ENCODE data around the gene FBXL17. TPM values are rescaled to one million over a fixed set of nuclear protein-coding genes. Genes with fewer than 3 reads are reported as not detected.

FBXL17 gene
- total and polyA plus RNA-seq, 2 of the 13 experiments (the other 11 are each of a cell fraction or from before 2014, with no cell fraction given), result 3.0 to 7.9 TPM

DNA sequence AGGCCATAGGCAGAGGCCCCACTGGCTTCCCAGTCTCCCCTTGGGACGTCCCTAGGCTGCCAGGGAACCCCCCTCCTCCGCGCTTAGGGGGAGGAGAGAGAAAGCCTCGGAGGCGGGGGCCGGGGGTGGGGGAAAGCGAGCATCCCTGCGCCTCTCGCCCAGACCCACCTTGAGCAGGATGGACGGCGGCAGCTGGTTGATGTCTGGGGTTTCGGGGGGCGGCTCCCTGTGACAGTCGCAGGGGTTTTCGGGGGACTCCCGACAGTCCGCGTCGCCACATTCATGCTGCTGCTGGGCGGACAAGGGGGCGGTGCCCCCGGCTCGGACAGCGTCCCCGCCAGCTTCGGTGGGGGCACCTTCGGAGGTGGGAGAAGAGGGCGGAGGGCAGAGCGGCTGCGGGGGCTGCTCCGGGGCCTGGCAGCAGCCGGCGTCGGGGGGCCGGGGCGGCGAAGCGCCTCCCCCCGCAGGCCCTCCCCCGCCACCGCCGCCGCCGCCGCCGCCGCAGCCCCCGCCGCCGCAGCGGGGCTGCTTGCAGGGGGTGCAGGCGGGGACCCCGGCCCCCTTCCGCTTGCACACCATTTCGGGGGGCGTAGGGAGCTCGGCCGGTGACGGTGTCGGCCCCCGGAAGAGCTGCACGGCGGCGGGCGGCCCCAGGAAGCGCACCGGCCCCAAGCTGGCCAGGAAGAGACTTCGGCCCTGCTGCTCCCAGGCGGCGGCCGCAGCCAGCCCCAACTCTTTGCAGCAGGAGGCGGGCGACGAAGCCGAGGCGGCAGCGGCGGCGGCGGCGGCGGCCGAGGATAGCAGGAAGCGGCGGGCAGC, 1.2 kb downstream of the FBXL17 start (continued):
- TF ChIP-seq, protein P1, sequence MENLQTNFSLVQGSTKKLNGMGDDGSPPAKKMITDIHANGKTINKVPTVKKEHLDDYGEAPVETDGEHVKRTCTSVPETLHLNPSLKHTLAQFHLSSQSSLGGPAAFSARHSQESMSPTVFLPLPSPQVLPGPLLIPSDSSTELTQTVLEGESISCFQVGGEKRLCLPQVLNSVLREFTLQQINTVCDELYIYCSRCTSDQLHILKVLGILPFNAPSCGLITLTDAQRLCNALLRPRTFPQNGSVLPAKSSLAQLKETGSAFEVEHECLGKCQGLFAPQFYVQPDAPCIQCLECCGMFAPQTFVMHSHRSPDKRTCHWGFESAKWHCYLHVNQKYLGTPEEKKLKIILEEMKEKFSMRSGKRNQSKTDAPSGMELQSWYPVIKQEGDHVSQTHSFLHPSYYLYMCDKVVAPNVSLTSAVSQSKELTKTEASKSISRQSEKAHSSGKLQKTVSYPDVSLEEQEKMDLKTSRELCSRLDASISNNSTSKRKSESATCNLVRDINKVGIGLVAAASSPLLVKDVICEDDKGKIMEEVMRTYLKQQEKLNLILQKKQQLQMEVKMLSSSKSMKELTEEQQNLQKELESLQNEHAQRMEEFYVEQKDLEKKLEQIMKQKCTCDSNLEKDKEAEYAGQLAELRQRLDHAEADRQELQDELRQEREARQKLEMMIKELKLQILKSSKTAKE (CRISPR knock-in tag; IDR thresholded peaks at IDR 0.05; ENCODE audit: borderline replicate concordance), result no peak
- TF ChIP-seq IRF2 (CRISPR knock-in tag; IDR thresholded peaks at IDR 0.05) (no peak), HMG20B (CRISPR knock-in tag; conservative IDR thresholded peaks at IDR 0.05) (no peak), ARNT2 (CRISPR knock-in tag; IDR thresholded peaks at IDR 0.05; ENCODE audit: low read depth) (no peak), NFIC (IDR thresholded peaks at IDR 0.05; ENCODE audit: low read length) (no peak)
- TF ChIP-seq, protein P2, sequence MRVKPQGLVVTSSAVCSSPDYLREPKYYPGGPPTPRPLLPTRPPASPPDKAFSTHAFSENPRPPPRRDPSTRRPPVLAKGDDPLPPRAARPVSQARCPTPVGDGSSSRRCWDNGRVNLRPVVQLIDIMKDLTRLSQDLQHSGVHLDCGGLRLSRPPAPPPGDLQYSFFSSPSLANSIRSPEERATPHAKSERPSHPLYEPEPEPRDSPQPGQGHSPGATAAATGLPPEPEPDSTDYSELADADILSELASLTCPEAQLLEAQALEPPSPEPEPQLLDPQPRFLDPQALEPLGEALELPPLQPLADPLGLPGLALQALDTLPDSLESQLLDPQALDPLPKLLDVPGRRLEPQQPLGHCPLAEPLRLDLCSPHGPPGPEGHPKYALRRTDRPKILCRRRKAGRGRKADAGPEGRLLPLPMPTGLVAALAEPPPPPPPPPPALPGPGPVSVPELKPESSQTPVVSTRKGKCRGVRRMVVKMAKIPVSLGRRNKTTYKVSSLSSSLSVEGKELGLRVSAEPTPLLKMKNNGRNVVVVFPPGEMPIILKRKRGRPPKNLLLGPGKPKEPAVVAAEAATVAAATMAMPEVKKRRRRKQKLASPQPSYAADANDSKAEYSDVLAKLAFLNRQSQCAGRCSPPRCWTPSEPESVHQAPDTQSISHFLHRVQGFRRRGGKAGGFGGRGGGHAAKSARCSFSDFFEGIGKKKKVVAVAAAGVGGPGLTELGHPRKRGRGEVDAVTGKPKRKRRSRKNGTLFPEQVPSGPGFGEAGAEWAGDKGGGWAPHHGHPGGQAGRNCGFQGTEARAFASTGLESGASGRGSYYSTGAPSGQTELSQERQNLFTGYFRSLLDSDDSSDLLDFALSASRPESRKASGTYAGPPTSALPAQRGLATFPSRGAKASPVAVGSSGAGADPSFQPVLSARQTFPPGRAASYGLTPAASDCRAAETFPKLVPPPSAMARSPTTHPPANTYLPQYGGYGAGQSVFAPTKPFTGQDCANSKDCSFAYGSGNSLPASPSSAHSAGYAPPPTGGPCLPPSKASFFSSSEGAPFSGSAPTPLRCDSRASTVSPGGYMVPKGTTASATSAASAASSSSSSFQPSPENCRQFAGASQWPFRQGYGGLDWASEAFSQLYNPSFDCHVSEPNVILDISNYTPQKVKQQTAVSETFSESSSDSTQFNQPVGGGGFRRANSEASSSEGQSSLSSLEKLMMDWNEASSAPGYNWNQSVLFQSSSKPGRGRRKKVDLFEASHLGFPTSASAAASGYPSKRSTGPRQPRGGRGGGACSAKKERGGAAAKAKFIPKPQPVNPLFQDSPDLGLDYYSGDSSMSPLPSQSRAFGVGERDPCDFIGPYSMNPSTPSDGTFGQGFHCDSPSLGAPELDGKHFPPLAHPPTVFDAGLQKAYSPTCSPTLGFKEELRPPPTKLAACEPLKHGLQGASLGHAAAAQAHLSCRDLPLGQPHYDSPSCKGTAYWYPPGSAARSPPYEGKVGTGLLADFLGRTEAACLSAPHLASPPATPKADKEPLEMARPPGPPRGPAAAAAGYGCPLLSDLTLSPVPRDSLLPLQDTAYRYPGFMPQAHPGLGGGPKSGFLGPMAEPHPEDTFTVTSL (CRISPR knock-in tag; IDR thresholded peaks at IDR 0.05; ENCODE audit: borderline replicate concordance), result no peak
- TF ChIP-seq, protein P3, sequence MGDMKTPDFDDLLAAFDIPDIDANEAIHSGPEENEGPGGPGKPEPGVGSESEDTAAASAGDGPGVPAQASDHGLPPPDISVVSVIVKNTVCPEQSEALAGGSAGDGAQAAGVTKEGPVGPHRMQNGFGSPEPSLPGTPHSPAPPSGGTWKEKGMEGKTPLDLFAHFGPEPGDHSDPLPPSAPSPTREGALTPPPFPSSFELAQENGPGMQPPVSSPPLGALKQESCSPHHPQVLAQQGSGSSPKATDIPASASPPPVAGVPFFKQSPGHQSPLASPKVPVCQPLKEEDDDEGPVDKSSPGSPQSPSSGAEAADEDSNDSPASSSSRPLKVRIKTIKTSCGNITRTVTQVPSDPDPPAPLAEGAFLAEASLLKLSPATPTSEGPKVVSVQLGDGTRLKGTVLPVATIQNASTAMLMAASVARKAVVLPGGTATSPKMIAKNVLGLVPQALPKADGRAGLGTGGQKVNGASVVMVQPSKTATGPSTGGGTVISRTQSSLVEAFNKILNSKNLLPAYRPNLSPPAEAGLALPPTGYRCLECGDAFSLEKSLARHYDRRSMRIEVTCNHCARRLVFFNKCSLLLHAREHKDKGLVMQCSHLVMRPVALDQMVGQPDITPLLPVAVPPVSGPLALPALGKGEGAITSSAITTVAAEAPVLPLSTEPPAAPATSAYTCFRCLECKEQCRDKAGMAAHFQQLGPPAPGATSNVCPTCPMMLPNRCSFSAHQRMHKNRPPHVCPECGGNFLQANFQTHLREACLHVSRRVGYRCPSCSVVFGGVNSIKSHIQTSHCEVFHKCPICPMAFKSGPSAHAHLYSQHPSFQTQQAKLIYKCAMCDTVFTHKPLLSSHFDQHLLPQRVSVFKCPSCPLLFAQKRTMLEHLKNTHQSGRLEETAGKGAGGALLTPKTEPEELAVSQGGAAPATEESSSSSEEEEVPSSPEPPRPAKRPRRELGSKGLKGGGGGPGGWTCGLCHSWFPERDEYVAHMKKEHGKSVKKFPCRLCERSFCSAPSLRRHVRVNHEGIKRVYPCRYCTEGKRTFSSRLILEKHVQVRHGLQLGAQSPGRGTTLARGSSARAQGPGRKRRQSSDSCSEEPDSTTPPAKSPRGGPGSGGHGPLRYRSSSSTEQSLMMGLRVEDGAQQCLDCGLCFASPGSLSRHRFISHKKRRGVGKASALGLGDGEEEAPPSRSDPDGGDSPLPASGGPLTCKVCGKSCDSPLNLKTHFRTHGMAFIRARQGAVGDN (CRISPR knock-in tag; IDR thresholded peaks at IDR 0.05), result no peak
- TF ChIP-seq, protein P4, sequence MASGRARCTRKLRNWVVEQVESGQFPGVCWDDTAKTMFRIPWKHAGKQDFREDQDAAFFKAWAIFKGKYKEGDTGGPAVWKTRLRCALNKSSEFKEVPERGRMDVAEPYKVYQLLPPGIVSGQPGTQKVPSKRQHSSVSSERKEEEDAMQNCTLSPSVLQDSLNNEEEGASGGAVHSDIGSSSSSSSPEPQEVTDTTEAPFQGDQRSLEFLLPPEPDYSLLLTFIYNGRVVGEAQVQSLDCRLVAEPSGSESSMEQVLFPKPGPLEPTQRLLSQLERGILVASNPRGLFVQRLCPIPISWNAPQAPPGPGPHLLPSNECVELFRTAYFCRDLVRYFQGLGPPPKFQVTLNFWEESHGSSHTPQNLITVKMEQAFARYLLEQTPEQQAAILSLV (CRISPR knock-in tag; IDR thresholded peaks at IDR 0.05; ENCODE audit: borderline replicate concordance), result no peak
- TF ChIP-seq, protein P5, sequence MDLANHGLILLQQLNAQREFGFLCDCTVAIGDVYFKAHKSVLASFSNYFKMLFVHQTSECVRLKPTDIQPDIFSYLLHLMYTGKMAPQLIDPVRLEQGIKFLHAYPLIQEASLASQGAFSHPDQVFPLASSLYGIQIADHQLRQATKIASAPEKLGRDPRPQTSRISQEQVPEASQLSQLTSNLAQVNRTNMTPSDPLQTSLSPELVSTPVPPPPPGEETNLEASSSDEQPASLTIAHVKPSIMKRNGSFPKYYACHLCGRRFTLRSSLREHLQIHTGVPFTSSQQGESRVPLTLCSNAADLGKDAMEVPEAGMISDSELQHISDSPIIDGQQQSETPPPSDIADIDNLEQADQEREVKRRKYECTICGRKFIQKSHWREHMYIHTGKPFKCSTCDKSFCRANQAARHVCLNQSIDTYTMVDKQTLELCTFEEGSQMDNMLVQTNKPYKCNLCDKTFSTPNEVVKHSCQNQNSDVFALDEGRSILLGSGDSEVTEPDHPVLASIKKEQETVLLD (CRISPR knock-in tag; IDR thresholded peaks at IDR 0.05; ENCODE audit: low read depth), result peak; percentile 40; the same call in 1 of the 2 replicates
- TF ChIP-seq, protein P6, sequence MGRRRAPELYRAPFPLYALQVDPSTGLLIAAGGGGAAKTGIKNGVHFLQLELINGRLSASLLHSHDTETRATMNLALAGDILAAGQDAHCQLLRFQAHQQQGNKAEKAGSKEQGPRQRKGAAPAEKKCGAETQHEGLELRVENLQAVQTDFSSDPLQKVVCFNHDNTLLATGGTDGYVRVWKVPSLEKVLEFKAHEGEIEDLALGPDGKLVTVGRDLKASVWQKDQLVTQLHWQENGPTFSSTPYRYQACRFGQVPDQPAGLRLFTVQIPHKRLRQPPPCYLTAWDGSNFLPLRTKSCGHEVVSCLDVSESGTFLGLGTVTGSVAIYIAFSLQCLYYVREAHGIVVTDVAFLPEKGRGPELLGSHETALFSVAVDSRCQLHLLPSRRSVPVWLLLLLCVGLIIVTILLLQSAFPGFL (CRISPR knock-in tag; IDR thresholded peaks at IDR 0.05), result no peak
